ENCODE measurements around the gene LRIG2.
"Not testable (repeated sequence)": the region's sequence is repeated elsewhere in the genome, so short reads cannot be mapped to it uniquely, and the experiment has no call there.

LRIG2 gene

DNA sequence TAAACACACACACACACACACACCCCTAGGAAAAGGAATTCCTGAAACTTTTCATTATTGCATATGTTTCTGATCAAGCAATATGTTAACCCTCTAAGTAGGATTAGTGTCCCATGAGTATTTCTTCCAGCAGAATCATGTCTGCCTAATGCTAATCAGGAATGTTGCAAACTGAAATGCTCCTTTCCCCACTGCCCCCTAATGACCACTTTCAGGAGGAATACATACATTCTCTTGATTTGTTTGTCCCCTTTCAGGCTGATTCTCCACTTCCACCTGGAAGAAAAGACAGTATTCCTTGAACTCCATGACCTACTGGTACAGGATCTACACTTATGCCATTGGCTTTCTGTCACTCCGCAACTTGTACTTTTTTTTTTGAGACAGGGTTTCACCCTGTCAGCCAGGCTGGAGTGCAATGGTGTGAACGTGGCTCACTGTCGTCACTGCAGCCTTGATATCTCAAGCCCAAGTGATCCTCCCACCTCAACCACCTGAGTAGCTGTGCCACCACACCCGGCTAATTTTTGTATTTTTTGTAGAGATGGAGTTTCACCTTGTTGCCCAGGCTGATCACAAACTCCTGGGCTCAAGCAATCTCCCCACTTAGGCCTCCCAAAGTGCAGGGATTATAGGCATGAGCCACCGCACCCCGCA lies 56.7 kb downstream of the LRIG2 start:
- no peak for DNase-seq (ENCODE audit: low read depth)

DNA sequence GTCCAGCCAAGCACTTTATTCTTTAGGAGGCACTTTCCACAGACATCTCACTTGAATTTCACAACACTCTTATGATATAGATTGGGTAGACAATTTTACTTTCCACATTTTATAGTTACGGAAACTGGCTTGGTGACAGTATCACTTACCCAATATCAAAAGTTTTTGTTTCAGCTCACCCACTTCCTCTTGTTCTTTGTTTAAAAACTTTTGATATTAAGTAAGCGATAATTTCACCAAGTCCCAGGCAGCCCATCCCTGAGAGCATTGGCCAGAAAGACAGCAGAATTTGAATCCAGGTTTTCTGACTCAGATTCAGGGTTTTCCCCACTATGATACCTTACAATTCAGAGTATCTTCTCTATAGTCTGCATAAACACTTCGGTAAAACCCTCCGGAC lies 60.0 kb downstream of the LRIG2 start:
- DNase-seq (ENCODE audit: low read depth): no peak

DNA sequence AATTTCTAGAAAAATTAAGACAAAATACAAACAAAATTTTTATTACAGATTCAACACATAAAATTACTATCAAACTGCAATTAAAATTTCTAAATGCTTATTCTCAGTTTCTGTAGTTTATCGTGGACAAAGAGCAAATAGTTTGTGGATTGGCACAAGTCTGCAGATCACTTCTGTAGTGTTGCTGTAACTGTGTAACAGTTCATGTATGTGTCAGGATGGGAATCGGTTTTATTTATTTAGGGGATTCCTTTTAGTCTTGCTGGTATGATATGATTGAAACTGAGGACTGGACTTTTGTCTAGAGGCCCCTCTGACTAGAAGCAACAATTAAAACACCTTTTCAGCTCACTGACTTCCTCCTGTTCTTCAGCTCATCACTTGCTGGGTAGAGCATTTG lies 60.8 kb downstream of the LRIG2 start:
- DNase-seq (ENCODE audit: low read depth): no peak

DNA sequence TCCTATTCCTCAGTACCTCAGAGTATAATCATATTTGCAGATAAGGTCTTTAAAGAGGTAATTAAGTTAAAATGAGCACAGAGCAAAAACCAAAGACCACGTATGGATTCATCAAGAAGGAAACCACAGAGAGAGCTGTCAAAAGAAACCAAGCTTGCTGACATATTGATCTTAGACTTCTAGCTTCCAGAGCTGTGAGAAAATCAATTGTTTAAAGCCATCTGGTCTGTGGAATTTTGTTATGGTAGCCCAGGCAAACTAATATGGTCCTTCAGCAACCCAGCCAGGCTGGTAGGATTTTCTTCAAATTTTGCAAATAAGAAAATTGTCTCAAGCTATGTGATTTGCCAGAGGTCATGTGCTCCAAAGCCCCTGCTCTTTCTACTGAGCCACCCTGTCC lies 62.5 kb downstream of the LRIG2 start:
- DNase-seq (ENCODE audit: low read depth): no peak

DNA sequence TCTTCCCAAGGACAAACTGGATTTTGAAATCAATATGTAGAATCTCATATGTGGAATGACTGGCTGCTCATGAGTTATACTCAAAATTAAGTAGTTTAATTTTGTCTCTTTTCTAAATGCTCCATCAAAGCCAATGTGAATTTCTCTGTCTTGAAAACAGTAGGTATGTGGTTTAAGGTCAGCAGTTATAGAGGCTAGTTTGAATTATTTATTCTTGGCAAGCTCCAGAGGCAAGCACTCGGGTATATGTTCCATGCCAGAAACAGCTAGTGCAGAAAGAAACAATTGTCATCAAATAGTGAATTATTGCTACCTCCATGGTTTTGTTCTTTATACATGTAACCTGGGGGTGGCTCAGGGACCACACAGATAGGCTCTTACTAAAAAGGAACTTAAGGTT lies 63.5 kb downstream of the LRIG2 start:
- no peak for DNase-seq (ENCODE audit: low read depth)

DNA sequence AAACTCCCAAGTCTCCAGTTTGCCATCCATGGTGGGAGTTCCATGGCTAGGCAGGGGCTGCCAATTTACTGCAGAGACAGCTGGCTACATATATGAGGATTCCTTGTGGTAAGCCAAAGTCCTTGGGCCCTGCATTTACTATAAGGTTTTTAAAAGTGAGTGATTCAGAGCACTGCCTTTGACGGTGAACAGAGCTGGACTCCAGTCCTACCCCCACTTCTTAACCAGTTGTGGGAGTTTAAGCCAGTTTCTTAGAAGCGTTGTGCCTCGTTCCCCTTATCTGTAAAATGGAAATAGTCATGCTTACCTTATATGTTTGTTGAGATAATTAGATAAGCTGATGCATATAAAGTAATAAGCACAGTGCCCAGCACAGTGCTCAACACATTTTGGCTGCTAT lies 64.6 kb downstream of the LRIG2 start:
- no peak for DNase-seq (ENCODE audit: low read depth)

DNA sequence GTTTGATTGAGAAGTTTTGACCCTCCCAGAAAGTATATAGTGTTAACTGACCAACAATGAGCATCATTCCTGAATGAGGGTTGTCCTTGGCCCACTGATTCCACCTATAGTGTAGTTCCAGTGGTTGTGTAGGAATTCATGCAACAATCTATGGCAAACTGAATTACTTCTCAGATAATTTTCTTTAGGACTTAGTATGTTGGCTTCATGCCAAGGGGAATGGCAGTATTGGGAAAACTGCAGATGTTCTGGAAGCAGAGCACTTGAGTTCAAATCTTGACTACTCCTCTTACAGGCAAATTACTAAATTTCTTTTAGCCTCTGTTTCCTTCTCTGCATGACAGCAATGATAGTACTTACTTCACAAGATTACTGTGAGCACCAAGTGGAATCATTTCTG lies 65.8 kb downstream of the LRIG2 start:
- no peak for DNase-seq (ENCODE audit: low read depth)

DNA sequence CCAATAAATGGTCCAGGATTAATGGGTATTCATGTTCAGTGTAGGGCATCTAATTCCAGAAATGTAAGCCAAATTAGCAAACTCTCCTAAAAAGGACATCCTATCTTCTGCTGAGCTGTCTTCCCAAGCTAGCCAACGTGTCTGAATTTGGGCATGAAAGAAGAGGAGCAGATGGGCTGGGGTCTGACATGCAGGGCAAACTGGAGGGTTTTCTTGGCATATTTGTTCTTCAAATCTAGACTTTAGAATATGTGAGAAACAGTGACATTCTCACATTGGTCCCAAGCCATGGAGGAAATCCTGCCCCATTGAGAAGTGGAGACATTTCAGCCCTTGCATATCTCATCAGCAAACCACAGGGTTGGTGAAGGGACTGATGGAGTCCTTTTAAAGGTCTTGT lies 67.2 kb downstream of the LRIG2 start:
- DNase-seq (ENCODE audit: low read depth): no peak

DNA sequence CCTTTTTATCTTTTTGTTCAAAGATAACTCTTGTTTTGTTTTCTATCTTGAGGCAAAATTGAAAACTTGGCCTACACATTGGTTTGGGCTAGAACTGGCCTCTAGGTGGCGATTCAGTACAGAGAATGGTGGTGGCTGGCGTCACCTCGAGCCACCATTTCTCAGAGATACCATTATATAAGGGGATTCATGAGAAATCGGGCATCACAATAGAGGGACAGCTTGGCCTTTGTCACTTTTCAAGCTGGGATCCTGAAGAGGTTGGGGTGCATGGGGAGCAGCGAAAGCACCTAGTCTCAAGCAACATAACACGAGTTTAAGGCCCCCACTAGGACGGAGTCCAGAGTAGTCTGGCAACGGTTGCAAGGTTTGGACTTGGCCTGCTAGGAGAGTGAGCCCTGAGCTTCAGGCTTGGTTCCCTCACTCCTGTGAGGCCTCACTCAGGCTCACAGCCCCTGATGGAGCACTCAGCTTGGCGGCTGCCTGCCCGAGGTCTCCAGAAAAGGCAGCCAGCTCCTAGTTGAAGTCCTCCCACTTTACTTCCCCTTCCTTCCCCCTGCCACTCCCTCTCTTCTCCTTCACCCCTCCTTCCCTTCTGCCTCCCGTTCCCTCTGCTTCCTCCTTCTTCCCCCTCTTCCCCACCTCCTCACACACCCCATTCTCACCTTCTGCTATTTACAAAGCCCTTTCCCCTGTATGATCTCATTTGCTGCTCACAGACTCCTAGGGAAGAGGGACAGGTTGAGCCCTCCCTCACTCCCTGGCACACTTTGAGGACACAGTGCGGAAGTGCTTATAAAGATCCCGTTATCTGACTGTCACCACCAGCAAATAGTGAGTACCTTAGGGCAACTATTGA lies 67.8 kb downstream of the LRIG2 start:
- peak; percentile 30 for DNase-seq (ENCODE audit: low read depth)

DNA sequence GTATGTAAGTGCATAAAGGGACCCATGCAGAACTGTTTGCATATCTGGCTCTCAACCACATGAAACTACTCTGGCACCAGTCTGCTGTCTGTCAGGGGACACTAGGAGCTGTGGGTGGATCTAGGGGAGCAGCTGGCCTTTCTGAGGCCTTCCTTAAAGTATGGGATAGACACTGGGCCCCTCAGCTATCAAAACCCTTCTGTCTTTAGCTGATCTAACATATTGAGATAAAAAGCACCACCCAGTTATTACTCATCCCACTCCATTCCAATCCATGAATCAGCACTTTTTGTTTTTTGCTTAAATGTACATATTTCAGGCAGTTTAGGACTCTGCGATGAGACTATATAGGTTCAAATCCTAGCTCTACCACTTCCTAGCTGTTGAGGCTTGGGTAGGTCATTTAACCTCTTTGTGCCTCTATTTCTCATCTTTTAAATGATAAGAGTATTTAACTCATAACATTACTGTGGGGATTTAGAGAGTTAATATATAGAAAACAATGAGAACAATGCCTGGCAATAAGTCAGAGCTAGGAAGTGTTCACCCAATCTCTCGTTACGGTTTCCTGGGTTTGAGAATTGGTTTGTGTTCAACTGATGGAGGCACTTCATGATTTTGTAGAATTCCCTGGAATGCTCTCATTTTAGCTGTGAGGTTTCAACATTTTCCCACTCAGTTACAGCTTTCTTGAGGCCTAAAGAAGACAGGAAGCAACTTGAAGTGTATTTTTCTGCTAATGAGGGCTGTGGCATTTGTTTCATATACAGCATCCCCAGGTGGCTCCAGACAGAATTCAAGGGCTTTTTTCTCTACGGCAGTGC lies 68.9 kb downstream of the LRIG2 start:
- no peak for DNase-seq (ENCODE audit: low read depth)

DNA sequence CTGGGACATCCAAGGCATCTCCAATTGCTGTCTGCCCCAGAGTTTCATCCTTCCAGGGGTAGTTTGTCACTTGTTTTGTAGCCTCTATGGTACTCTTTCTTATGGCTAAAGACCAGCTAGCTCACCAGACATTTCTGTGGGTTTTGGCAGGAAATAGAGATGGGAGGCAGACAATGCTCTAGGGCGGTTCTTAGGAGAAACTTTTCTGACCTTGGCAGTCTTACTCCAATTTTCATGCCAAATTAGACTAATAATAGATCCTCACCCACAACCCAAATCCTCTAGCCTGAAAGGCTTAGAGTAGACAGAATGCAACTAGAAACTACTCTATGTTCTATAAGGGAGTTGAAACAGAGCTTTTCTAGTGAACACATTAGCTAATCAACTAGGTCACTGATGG lies 69.8 kb downstream of the LRIG2 start:
- no peak for DNase-seq (ENCODE audit: low read depth)

DNA sequence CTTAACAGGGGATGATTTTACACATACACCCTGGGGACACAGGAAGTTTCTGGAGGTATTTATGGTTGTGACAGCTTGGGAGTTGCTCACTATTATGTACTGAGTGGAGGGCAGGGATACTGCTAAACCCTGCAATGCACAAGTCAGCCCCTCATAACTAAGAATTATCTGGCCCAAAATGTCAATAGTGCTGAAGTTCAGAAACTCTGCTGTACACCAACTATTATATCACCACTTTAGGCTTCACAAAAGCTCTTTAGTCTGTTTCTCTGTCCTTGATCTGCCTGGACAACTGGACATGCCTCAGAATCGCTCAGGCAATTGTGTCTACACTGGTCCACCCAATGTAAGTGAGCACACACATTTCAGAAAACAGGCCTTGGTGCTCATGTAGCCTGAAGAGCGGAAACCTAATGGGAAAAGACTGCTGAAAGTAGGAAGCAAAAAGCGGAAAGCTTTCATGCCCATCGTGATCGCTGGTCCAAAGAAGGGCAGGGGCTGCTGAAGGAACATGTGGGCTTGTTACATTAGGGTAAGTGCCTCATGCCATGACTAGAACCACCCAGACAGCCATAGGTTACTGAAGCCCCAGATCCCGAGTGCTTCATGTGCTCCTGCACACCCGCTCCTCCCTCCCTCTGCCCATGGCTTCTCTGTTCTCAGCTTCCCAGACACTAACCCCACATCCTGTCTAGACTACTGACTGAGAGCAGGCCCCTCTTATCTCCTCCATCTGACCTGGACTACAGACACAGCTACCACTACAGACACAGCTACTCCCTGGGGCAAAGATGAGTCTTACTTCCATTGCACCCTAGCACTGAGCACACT lies 73.5 kb downstream of the LRIG2 start:
- no peak for DNase-seq (ENCODE audit: low read depth)

DNA sequence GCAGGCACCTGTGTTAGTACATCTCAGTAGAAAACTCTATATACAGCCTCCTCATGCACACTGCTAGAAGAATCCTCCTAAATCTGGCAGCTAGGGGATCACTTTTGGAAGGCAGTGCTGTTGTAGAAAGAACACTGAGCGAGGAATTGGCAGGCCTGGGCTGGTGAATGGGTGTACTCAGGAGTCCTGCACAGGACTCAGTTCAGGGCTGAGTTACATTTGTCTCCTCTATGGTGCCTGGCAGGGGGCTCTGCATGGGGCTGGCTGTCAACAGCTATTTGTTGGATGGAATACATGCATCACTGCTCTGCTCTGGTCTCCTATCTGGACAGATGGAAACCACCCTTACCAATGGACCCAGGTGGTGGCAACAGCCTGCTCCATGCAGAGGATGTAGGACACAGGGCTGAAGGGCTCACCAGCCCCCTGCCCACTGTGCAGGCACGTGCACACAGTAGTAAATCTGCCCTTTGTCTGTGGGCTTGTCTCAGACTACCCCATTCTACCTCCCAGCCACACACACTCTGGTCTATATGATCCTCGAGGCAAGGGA lies 74.2 kb downstream of the LRIG2 start:
- DNase-seq (ENCODE audit: low read depth): no peak

DNA sequence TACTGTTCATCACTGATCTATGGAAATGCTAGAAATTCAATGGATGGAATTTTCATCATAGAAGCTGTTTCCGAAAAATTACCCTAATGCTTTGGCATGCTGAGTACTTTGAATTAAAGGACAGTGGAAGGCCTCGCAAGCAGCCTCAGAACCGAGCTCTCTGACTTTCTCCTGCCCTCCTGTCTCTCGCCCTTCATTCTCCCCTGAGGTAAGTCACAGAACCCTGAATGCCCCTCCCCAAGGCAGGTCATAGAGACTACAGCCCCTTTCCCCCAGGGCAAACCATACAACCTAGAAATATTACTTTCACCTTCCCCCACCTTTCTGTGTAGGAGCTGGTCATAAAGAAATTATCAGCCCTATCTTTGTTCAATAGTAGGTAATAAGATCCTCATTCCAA lies 74.8 kb downstream of the LRIG2 start:
- DNase-seq (ENCODE audit: low read depth): no peak

DNA sequence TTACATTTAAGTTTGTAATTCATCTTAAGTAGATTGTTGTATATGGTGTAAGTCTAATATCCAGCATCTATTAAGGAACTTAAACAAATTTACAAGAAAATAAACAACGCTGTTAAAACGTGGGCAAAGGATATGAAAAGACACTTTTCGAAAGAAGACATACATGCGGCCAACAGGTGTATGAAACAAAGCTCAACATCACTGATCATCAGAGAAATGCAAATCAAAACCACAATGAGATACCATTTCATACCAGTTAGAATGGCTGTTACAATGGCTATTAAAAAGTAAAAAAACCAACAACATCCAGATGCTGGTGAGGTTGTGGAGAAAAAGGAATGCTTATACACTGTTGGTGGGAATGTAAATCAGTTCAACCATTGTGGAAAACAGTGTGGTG lies 77.5 kb downstream of the LRIG2 start:
- DNase-seq (ENCODE audit: low read depth): not testable (repeated sequence)

DNA sequence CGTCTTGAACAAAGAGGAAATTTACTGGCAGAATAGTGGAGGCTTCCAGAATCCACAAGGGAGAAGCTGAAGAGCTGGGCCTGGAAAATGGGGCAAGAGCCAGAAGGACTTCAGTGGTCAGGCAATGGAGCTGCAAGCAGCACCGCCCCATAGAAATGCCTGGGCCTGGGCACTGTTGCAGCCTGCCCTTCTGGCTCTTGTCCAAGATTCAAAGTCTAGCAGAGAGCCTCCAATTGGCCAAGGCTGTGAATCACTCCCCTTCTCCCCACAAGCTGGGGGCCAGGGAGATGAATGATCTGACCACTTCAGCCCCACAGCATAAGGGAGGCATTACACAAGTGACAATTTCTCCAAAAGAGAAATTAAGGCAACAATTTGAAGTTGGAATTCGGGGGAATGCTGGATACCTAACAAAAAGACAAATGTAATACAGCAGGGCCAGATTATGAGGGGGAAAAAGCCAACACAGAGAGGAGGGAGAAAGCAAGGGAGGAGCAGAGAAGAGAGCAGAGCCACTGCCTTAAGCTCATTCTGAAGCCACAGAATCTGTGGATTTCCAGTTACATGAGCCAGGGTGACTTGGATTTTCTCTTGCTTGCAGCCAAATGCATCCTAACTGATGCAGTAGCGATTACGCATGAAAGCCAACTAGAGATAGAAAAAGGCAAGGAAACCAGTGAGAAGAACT lies 80.3 kb downstream of the LRIG2 start:
- no peak for DNase-seq (ENCODE audit: low read depth)

DNA sequence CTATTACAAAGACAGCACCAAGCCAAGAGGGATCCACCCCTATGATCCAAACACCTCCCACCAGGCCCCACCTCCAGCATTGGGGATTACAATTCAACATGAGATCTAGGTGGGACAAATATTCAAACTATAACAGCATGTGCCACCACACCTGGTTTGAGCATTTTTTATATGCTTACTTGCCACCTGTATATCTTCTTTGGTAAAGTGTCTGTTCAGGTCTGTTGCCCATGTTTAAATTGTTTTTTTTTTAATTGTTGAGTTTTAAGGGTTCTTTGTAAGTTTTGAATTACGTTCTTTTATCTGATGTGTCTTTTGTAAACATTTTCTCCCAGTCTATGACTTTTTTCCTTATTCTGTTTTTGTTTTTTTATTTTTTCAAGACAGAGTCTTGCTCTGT lies 83.4 kb downstream of the LRIG2 start:
- DNase-seq (ENCODE audit: low read depth): no peak

DNA sequence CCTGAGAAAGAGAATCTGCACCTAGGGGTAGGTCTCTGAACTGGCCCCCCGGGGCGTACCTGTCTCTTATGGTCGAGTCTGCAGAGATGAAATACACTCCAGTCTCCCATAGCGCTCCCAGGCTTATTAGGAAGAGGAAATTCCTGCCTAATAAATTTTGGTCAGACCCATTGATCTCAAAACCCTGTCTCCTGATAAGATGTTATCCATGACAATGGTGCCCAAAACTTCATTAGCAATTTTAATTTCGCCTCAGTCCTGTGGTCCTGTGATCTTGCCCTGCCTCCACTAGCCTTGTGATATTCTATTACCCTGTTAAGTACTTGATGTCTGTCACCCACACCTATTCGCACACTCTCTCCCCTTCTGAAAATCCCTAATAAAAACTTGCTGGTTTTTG lies 85.7 kb downstream of the LRIG2 start:
- not testable (repeated sequence) for DNase-seq (ENCODE audit: low read depth)

DNA sequence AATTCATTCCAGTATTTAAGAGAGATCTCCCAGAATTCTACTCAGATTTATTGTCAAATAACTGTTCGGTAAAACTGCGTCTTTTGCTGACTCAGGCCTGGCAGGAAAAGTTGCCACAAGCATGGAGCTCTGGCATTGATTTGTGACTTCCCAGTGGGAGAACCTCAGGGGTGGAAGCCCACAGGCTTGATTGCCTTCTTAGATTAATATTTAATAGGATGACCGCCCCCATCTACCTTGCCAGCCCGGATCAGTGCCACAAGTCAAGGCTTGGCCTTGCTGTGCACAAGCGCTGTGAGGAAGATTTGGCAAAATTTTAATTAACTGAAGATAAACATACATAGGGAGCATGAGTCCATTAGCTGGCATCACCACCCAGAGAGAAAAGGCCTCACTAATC lies 93.5 kb downstream of the LRIG2 start:
- DNase-seq (ENCODE audit: low read depth): no peak

DNA sequence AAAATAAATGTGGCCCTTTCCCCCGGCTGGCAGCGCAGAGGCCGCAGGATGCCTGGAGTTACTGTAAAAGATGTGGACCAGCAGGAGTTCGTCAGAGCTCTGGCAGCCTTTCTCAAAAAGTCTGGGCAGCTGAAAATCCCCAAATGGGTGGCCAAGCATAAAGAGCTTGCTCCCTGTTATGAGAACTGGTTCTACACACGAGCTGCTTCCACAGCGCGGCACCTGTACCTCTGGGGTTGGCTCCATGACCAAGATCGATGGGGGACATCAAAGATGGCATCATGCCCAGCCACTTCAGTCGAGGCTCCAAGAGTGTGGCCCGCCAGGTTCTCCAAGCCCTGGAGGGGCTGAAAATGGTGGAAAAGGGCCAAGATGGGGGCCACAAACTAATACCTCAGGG lies 95.9 kb downstream of the LRIG2 start:
- DNase-seq (ENCODE audit: low read depth): no peak

DNA sequence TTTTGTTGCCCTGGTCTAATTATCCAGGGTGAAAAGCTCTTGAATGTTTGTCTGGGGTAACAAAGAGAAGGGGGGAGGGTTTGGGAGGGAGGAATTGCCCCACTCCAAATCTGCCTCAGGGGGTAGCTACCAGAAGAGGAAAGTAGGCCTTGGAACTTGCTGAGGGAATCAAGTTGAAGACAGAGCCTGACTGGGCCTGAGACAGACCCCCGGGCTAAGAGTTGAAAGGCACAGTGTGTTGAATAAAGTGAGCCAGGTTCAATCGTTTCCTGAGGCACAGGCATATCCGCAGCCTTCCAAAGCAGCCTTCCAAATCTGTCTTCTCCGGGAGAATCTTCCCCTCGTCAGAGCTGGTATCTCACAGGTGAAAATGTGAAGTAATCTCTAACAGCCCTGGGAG lies 96.6 kb downstream of the LRIG2 start:
- DNase-seq (ENCODE audit: low read depth): no peak
